ENCODE measurements around the gene HDAC4.

GRCh38 chr2:239376351-239376750 is 24.5 kb downstream of the HDAC4 start:
- TF ChIP-seq CTCF (IDR thresholded peaks at IDR 0.05), result no peak
- no peak for TF ChIP-seq EP300 (IDR thresholded peaks at IDR 0.05)
